ENCODE results near the gene TMEM132A. TPM values are rescaled to one million over a fixed set of nuclear protein-coding genes. Genes with fewer than 3 reads are reported as not detected.
A peak's percentile ranks its signal among the peaks of the same experiment; 100 is the strongest.

Gene TMEM132A, protein sequence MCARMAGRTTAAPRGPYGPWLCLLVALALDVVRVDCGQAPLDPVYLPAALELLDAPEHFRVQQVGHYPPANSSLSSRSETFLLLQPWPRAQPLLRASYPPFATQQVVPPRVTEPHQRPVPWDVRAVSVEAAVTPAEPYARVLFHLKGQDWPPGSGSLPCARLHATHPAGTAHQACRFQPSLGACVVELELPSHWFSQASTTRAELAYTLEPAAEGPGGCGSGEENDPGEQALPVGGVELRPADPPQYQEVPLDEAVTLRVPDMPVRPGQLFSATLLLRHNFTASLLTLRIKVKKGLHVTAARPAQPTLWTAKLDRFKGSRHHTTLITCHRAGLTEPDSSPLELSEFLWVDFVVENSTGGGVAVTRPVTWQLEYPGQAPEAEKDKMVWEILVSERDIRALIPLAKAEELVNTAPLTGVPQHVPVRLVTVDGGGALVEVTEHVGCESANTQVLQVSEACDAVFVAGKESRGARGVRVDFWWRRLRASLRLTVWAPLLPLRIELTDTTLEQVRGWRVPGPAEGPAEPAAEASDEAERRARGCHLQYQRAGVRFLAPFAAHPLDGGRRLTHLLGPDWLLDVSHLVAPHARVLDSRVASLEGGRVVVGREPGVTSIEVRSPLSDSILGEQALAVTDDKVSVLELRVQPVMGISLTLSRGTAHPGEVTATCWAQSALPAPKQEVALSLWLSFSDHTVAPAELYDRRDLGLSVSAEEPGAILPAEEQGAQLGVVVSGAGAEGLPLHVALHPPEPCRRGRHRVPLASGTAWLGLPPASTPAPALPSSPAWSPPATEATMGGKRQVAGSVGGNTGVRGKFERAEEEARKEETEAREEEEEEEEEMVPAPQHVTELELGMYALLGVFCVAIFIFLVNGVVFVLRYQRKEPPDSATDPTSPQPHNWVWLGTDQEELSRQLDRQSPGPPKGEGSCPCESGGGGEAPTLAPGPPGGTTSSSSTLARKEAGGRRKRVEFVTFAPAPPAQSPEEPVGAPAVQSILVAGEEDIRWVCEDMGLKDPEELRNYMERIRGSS
- total RNA-seq: 1 to 10 TPM; 3.2 to 8.9 (median 6.5) TPM

DNA sequence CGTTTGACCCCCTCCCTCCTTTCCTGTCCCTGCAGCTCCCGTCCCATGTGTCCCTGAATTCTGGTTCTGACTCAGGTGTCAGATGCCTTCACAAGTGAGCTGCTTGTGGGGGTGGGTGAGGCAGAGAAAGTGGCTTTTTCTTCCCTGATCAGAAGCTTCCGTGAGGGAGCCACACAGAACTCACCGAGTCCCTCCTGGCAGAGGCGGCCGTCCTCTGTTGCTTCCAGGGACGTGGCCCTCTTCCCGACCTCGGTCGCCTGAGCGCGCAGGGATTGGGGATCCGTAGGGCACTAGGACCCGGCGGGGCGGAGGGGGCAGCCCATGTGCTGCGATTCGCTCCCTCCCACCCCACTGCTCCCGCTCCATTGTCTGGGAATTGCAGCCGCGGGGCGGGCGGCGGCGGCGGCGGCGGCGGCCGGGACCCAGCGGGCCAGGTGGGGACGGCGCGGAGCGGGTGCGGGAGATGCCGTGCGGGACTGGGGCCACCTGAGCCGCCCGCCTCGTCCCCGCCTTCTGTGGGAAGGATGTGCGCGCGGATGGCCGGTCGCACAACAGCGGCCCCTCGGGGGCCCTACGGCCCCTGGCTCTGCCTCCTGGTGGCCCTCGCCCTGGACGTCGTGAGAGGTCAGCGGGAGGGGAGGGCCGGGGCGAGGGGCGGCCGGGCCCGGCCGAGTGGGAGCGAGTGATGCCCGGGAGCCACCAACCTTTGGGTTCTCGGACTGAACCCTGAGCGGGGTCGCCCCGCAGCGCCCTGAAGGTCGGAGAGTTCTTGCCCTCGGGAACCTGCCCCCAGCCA, at the start of gene TMEM132A:
TMEM132A (plus strand) TSS at position 351 of the 796 bp plus-strand sequence; CDS start at position 525, 174 bp downstream.
- Histone ChIP-seq H3K9me3 (no peaks in the 10 kb centered on the region), H3K36me3 (peaks cover 0 to 47% of the 10 kb centered on the region in 2 donors), H3K27ac (peak within 1 kb of the TSS in 1 of 4 donors; percentile 62), H3K4me3 (peak within 1 kb of the TSS; percentile 41 to 66), H3K4me1 (peaks cover 0 to 40% (median 16%) of the 10 kb centered on the region in 3 donors), H3K27me3 (peaks cover 41% of the 10 kb centered on the region)
- WGBS, 2 donors (ENCODE audit: low coverage in 1 of 2): 0% methylated on average over 2 of the region's 69 CpGs; no CpG with 5 or more reads in 1 of the 2 donors
- TF ChIP-seq EP300 (IDR thresholded peaks at IDR 0.05): no peak
- TF ChIP-seq, protein P1, sequence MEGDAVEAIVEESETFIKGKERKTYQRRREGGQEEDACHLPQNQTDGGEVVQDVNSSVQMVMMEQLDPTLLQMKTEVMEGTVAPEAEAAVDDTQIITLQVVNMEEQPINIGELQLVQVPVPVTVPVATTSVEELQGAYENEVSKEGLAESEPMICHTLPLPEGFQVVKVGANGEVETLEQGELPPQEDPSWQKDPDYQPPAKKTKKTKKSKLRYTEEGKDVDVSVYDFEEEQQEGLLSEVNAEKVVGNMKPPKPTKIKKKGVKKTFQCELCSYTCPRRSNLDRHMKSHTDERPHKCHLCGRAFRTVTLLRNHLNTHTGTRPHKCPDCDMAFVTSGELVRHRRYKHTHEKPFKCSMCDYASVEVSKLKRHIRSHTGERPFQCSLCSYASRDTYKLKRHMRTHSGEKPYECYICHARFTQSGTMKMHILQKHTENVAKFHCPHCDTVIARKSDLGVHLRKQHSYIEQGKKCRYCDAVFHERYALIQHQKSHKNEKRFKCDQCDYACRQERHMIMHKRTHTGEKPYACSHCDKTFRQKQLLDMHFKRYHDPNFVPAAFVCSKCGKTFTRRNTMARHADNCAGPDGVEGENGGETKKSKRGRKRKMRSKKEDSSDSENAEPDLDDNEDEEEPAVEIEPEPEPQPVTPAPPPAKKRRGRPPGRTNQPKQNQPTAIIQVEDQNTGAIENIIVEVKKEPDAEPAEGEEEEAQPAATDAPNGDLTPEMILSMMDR (IDR thresholded peaks at IDR 0.05): no peak
- no peak for TF ChIP-seq POLR2AphosphoS5 (IDR thresholded peaks at IDR 0.05)
- no peak for TF ChIP-seq POLR2A (IDR thresholded peaks at IDR 0.05)
- peak; percentile 91 for ATAC-seq

DNA sequence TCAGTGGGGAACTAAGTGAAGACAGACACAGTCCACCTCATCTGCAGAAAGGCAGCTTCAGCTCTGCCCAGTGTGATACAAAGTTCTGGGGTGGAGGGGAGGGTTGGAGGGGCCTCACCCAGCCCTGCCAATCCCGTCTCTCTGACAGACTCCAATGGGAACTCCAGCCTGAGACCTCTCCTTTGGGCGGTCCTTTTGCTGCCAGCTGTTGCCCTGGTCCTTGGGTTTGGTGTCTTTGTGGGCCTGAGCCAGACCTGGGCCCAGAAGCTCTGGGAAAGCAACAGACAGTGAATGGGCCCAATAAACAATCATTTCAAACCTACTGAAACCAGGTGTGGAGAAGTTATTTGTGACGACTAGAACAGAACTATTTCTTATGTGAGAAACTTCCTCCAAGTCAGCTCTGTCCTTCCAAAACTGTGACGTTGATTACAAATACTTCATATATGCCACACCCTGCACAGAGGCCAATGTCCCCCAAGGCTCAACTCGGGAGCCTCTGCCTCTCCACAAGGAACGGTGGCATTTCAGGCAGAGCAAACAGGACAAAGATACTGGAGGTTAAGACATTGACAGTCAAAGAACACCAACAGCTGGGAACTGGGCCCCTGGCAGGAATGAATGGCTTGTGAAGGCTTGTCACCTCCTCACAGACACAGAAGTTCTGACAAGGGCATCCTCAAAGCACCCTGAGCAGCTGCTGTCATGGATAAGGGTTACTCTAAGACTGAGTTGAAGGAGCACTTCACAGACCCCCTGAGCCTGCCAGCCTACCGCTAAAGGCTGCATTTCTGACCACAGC, 48.7 kb upstream of the TMEM132A start:
- TF ChIP-seq EP300 (IDR thresholded peaks at IDR 0.05) (no peak), POLR2AphosphoS5 (IDR thresholded peaks at IDR 0.05) (no peak), POLR2A (IDR thresholded peaks at IDR 0.05) (no peak)
- TF ChIP-seq, protein P1 (IDR thresholded peaks at IDR 0.05): no peak
- peaks cover 6 to 79% (median 10%) of the 10 kb centered on the region in 3 donors for H3K4me1 ChIP-seq
- H3K4me3 ChIP-seq: no peak overlapping the region
- H3K9me3 ChIP-seq: no peaks in the 10 kb centered on the region
- H3K27me3 ChIP-seq: no peaks in the 10 kb centered on the region
- WGBS, 2 donors (ENCODE audit: low coverage in 1 of 2): 76% methylated on average over 3 of the region's 7 CpGs; no CpG with 5 or more reads in 1 of the 2 donors
- H3K27ac ChIP-seq: peak overlapping the region in 1 of 4 donors; percentile 33
- peaks cover 0 to 12% of the 10 kb centered on the region in 2 donors for H3K36me3 ChIP-seq
- ATAC-seq: no peak

DNA sequence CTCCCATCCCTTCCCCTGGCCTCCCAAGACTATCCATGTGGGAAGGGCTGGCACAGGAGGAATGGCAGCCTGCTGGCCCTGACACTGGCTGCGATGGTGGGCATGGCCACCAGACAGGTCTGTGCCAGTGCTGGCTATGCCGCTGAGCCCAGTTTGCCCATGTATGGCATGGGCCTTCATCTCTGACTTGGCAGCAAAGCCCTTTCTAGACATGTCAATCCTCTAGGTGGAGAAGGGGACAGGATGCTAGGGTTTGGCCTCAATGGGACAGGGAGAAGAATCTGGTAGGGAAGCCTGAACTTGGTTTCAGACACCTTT, 48.1 kb upstream of the TMEM132A start:
- 100% methylated on average over 2 of the region's 2 CpGs; no CpG with 5 or more reads in 1 of the 2 donors for WGBS, 2 donors (ENCODE audit: low coverage in 1 of 2)

More for the DNA sequence above, 48.1 kb upstream of the TMEM132A start:
- TF ChIP-seq EP300 (IDR thresholded peaks at IDR 0.05) (no peak), POLR2AphosphoS5 (IDR thresholded peaks at IDR 0.05) (no peak), POLR2A (IDR thresholded peaks at IDR 0.05) (no peak)
- TF ChIP-seq, protein P1 (IDR thresholded peaks at IDR 0.05): no peak
- peak overlapping the region in 1 of 4 donors; percentile 33 for H3K27ac ChIP-seq
- no peaks in the 10 kb centered on the region for H3K27me3 ChIP-seq
- H3K4me1 ChIP-seq: peaks cover 6 to 79% (median 10%) of the 10 kb centered on the region in 3 donors
- no peak overlapping the region for H3K4me3 ChIP-seq
- peaks cover 0 to 15% of the 10 kb centered on the region in 2 donors for H3K36me3 ChIP-seq
- ATAC-seq: no peak
- no peaks in the 10 kb centered on the region for H3K9me3 ChIP-seq

Data from gastroesophageal sphincter (tissue), 4 donors.